Astrocyte (in vitro differentiated cells and primary cell): ENCODE results near the gene PRKCE. TPM values are rescaled to one million over a fixed set of nuclear protein-coding genes. Genes with fewer than 3 reads are reported as not detected.

ENCODE experiments used
- DNase-seq: peaks from one replicate; pipeline ENCODE4 v3.0.0-alpha.2; 2010; ENCODE audit warnings: low read depth
- FAIRE-seq: peaks from 2 replicates; lab custom pipeline; 2011; peaks lifted over from hg19 to GRCh38; lab: Jason Lieb, UNC
- H2AFZ ChIP-seq: 2 replicates; pipeline ENCODE4 v1.6.0; 2012; ENCODE audit warnings: low read depth, low read length, inconsistent platforms
- H3K27ac ChIP-seq: 2 replicates; pipeline ENCODE4 v1.5.1; 2011; ENCODE audit warnings: low read depth, low read length, inconsistent platforms
- H3K27me3 ChIP-seq: 2 replicates; pipeline ENCODE4 v1.6.0; 2011; ENCODE audit warnings: low read length, inconsistent platforms; ENCODE audit not compliant: insufficient read depth
- H3K36me3 ChIP-seq: 2 replicates; pipeline ENCODE4 v1.5.1; 2011; ENCODE audit warnings: low read length, inconsistent platforms; ENCODE audit not compliant: insufficient read depth
- H3K4me1 ChIP-seq: 2 replicates; pipeline ENCODE4 v1.5.1; 2011; ENCODE audit warnings: low read length, inconsistent platforms; ENCODE audit not compliant: insufficient read depth
- H3K4me2 ChIP-seq: 2 replicates; pipeline ENCODE4 v1.6.0; 2012; ENCODE audit warnings: low read length, inconsistent platforms
- H3K4me3 ChIP-seq: 2 replicates; pipeline ENCODE4 v1.5.1; 2011; ENCODE audit warnings: low read depth, mild to moderate bottlenecking, low read length, inconsistent platforms; ENCODE audit not compliant: insufficient read depth
- H3K79me2 ChIP-seq: 2 replicates; pipeline ENCODE4 v1.6.0; 2012; ENCODE audit warnings: mild to moderate bottlenecking, low read length, inconsistent platforms; ENCODE audit not compliant: insufficient read depth
- H3K9ac ChIP-seq: 2 replicates; pipeline ENCODE4 v1.6.0; 2012; ENCODE audit warnings: mild to moderate bottlenecking, low read length, inconsistent platforms
- H3K9me3 ChIP-seq: 2 replicates; pipeline ENCODE4 v1.5.1; 2012; ENCODE audit warnings: low read depth, mild to moderate bottlenecking, low read length, inconsistent platforms; ENCODE audit not compliant: insufficient read depth
- H4K20me1 ChIP-seq: 2 replicates; pipeline ENCODE4 v1.6.0; 2012; ENCODE audit warnings: low read length, inconsistent platforms; ENCODE audit not compliant: insufficient read depth
- H3K27ac Mint-ChIP-seq: one replicate; pipeline ENCODE4 v1.8.0; 2021; ENCODE audit warnings: mild to moderate bottlenecking, mixed read lengths; ENCODE audit not compliant: unreplicated experiment
- H3K27me3 Mint-ChIP-seq: one replicate; pipeline ENCODE4 v1.8.0; 2021; ENCODE audit warnings: low read depth, mixed read lengths; ENCODE audit not compliant: unreplicated experiment
- H3K36me3 Mint-ChIP-seq: one replicate; pipeline ENCODE4 v1.8.0; 2021; ENCODE audit warnings: low read depth, mixed read lengths; ENCODE audit not compliant: unreplicated experiment
- H3K4me1 Mint-ChIP-seq: one replicate; pipeline ENCODE4 v1.8.0; 2021; ENCODE audit warnings: low read depth, mixed read lengths; ENCODE audit not compliant: unreplicated experiment
- H3K4me3 Mint-ChIP-seq: one replicate; pipeline ENCODE4 v1.8.0; 2021; ENCODE audit warnings: mild to moderate bottlenecking, moderate library complexity, mixed read lengths; ENCODE audit not compliant: unreplicated experiment
- H3K9me3 Mint-ChIP-seq: one replicate; pipeline ENCODE4 v1.8.0; 2021; ENCODE audit warnings: mild to moderate bottlenecking, mixed read lengths; ENCODE audit not compliant: unreplicated experiment
- CTCF ChIP-seq: IDR thresholded peaks from 2 replicates; pipeline ENCODE4 v1.5.1; 2011; ENCODE audit warnings: low read depth, mild to moderate bottlenecking, inconsistent platforms, low read length, moderate library complexity; ENCODE audit not compliant: insufficient read depth
- EZH2 ChIP-seq: IDR thresholded peaks from 2 replicates; pipeline ENCODE4 v1.6.1; 2012; ENCODE audit warnings: mild to moderate bottlenecking, low read length, inconsistent platforms; ENCODE audit not compliant: insufficient read depth
- total RNA-seq: library from RNA; stranded (reverse); gene quantifications from 2 replicates; pipeline ENCODE4 v1.2.1, GENCODE V29; 2021

Gene PRKCE
- total RNA-seq, 1 donor from 2014 or later: 12.8 TPM

GRCh38 chr2:45769056-45769455, 117.6 kb downstream of the PRKCE start:
- Mint-ChIP-seq H3K36me3 (no peaks in the 10 kb centered on the region), H3K27ac (no peak overlapping the region), H3K4me1 (no peaks in the 10 kb centered on the region), H3K27me3 (peaks cover 15% of the 10 kb centered on the region), H3K4me3 (no peak overlapping the region), H3K9me3 (peaks cover 2% of the 10 kb centered on the region)
- Histone ChIP-seq H3K4me2 (no peak overlapping the region), H3K27me3 (no peaks in the 10 kb centered on the region), H3K27ac (no peak overlapping the region), H3K4me1 (no peaks in the 10 kb centered on the region), H4K20me1 (peaks cover 36% of the 10 kb centered on the region), H3K9ac (no peak overlapping the region), H3K36me3 (no peaks in the 10 kb centered on the region), H3K9me3 (no peaks in the 10 kb centered on the region), H3K4me3 (no peak overlapping the region), H2AFZ (no peak overlapping the region), H3K79me2 (peaks cover 3% of the 10 kb centered on the region)
- no peak for DNase-seq
- FAIRE-seq: no peak
- TF ChIP-seq CTCF: no peak
- TF ChIP-seq EZH2: no peak

- Mint-ChIP-seq H3K4me3 (no peak overlapping the region), H3K27ac (no peak overlapping the region), H3K4me1 (no peaks in the 10 kb centered on the region), H3K9me3 (peaks cover 2% of the 10 kb centered on the region), H3K27me3 (peaks cover 19% of the 10 kb centered on the region), H3K36me3 (no peaks in the 10 kb centered on the region)
- TF ChIP-seq EZH2 (no peak), CTCF (no peak)
- H3K9me3 ChIP-seq: no peaks in the 10 kb centered on the region
- no peaks in the 10 kb centered on the region for H3K27me3 ChIP-seq
- no peak overlapping the region for H3K4me3 ChIP-seq
- peaks cover 36% of the 10 kb centered on the region for H4K20me1 ChIP-seq
- H3K79me2 ChIP-seq: peaks cover 3% of the 10 kb centered on the region
- no peak overlapping the region for H3K4me2 ChIP-seq
- FAIRE-seq (no peak), DNase-seq (no peak)
- H3K27ac ChIP-seq: no peak overlapping the region
- no peaks in the 10 kb centered on the region for H3K36me3 ChIP-seq
- H3K9ac ChIP-seq: no peak overlapping the region
- H2AFZ ChIP-seq: no peak overlapping the region
- no peaks in the 10 kb centered on the region for H3K4me1 ChIP-seq
Observed at GRCh38 chr2:45769854-45770576, 118.5 kb downstream of the PRKCE start.

- TF ChIP-seq CTCF (no peak), EZH2 (no peak)
- FAIRE-seq (no peak), DNase-seq (peak; percentile 64)
- Histone ChIP-seq H3K36me3 (no peaks in the 10 kb centered on the region), H3K27ac (no peak overlapping the region), H2AFZ (peak overlapping the region; percentile 33), H3K9ac (no peak overlapping the region), H3K4me1 (peaks cover 1% of the 10 kb centered on the region), H3K4me3 (no peak overlapping the region), H3K27me3 (no peaks in the 10 kb centered on the region), H4K20me1 (peaks cover 44% of the 10 kb centered on the region), H3K9me3 (no peaks in the 10 kb centered on the region), H3K4me2 (peak overlapping the region; percentile 71), H3K79me2 (peaks cover 3% of the 10 kb centered on the region)
- Mint-ChIP-seq H3K27ac (peak overlapping the region; percentile 14), H3K27me3 (peaks cover 19% of the 10 kb centered on the region), H3K36me3 (no peaks in the 10 kb centered on the region), H3K9me3 (peaks cover 4% of the 10 kb centered on the region), H3K4me3 (no peak overlapping the region), H3K4me1 (peaks cover 3% of the 10 kb centered on the region)
Observed at GRCh38 chr2:45770811-45771210, 119.3 kb downstream of the PRKCE start.
